Transverse colon (tissue), 4 donors: ENCODE data around the gene C14orf119.

Experiments used
- CTCF ChIP-seq, 5 experiments: fragments of 200-600 bp in 3 of 5; fragments of 450-650 bp in 2 of 5; sonication (generic) in 3 of 5; IDR thresholded peaks; 1 replicate in 2 of 5; 2 replicates in 3 of 5; pipeline ENCODE4 v1.5.1; 2016 to 2017; ENCODE audit warnings: antibody characterized with exemption in 5 of 5, inconsistent platforms in 3 of 5, mild to moderate bottlenecking in 2 of 5, moderate library complexity in 1 of 5
- POLR2A ChIP-seq: fragments of 450-650 bp; IDR thresholded peaks from one replicate; pipeline ENCODE4 v1.6.1; 2016; ENCODE audit warnings: antibody characterized with exemption, mild to moderate bottlenecking, moderate library complexity
- POLR2AphosphoS5 ChIP-seq, 3 donors: sonication (generic); formaldehyde crosslinking; IDR thresholded peaks; one replicate each; pipeline ENCODE4 v1.6.1; 2016; ENCODE audit warnings: antibody characterized with exemption in 3 of 3

- TF ChIP-seq CTCF (IDR thresholded peaks at IDR 0.05) (peak; percentile 59 to 71 (median 64)), POLR2AphosphoS5 (IDR thresholded peaks at IDR 0.05) (no peak), POLR2A (no peak)
Observed at GRCh38 chr14:23056145-23056955, 39.0 kb upstream of the C14orf119 start.
